WTC11 (cell line): Measurements from ENCODE around the gene GRAP2. TPM values are rescaled to one million over a fixed set of nuclear protein-coding genes. Genes with fewer than 3 reads are reported as not detected.

Experiments used
- ATAC-seq: fragments of 200-7000 bp; cut with Tn5 transposase; 2 replicates; pipeline ENCODE4 v1.10.0; 2021; ENCODE audit warnings: mild to moderate bottlenecking, moderate library complexity
- CTCF ChIA-PET: fragments of 300-600 bp; sonication (Branson Sonifier 250); formaldehyde crosslinking; loops from one replicate; lab custom pipeline; 2021; ENCODE audit warnings: antibody characterized with exemption; lab: Charles Lee
- POLR2A ChIA-PET: fragments of 350-600 bp; sonication (Branson Sonifier 250); formaldehyde crosslinking; loops from one replicate; lab custom pipeline; 2021; ENCODE audit warnings: antibody characterized with exemption; lab: Charles Lee
- DNase-seq: peaks from one replicate; pipeline ENCODE4 v3.0.0; 2021; ENCODE audit warnings: low spot score
- H3K27ac Mint-ChIP-seq: 2 replicates; pipeline ENCODE4 v1.8.0; 2021; ENCODE audit warnings: mixed read lengths
- H3K27me3 Mint-ChIP-seq: 2 replicates; pipeline ENCODE4 v1.8.0; 2021; ENCODE audit warnings: low read depth, mild to moderate bottlenecking, moderate library complexity, mixed read lengths
- H3K36me3 Mint-ChIP-seq: 2 replicates; pipeline ENCODE4 v1.8.0; 2021; ENCODE audit warnings: mixed read lengths
- H3K4me1 Mint-ChIP-seq: 2 replicates; pipeline ENCODE4 v1.8.0; 2022; ENCODE audit warnings: mixed read lengths
- H3K4me3 Mint-ChIP-seq: 2 replicates; pipeline ENCODE4 v1.8.0; 2021; ENCODE audit warnings: mild to moderate bottlenecking, moderate library complexity, mixed read lengths
- H3K9me3 Mint-ChIP-seq: 2 replicates; pipeline ENCODE4 v1.8.0; 2021; ENCODE audit warnings: mixed read lengths
- ELF4 ChIP-seq: sonication (generic); formaldehyde crosslinking; IDR thresholded peaks from 2 replicates; pipeline ENCODE4 v1.8.1; 2022; ENCODE audit warnings: low read depth, mild to moderate bottlenecking, moderate library complexity, missing genetic modification reagents
- EMX1 ChIP-seq: fragments of 250-450 bp; sonication (Bioruptor Pico); IDR thresholded peaks from 2 replicates; pipeline ENCODE4 v1.8.0; 2021; ENCODE audit warnings: mild to moderate bottlenecking
- FOXK1 ChIP-seq: sonication (generic); formaldehyde crosslinking; IDR thresholded peaks from 2 replicates; pipeline ENCODE4 v1.8.0; 2022; ENCODE audit warnings: mild to moderate bottlenecking, moderate library complexity, missing genetic modification reagents
- FOXP1 ChIP-seq: sonication (generic); formaldehyde crosslinking; IDR thresholded peaks from 2 replicates; pipeline ENCODE4 v1.8.0; 2022; ENCODE audit warnings: missing genetic modification reagents, mild to moderate bottlenecking, moderate library complexity, borderline replicate concordance
- GABPB1 ChIP-seq: sonication (generic); formaldehyde crosslinking; IDR thresholded peaks from 2 replicates; pipeline ENCODE4 v1.8.1; 2023; ENCODE audit warnings: mild to moderate bottlenecking, missing genetic modification reagents
- HMGA2 ChIP-seq: fragments of 250-450 bp; sonication (Bioruptor Pico); IDR thresholded peaks from 2 replicates; pipeline ENCODE4 v1.4.0; 2021; ENCODE audit warnings: mild to moderate bottlenecking, moderate library complexity
- NR3C1 ChIP-seq: sonication (generic); formaldehyde crosslinking; conservative IDR thresholded peaks from 2 replicates; pipeline ENCODE4 v1.8.1; 2023; ENCODE audit warnings: low read depth, mild to moderate bottlenecking, missing genetic modification reagents
- OVOL2 ChIP-seq: fragments of 250-450 bp; sonication (Bioruptor Pico); IDR thresholded peaks from 2 replicates; pipeline ENCODE4 v1.9.0; 2021; ENCODE audit warnings: mild to moderate bottlenecking, borderline replicate concordance
- SMAD4 ChIP-seq: sonication (generic); formaldehyde crosslinking; IDR thresholded peaks from 2 replicates; pipeline ENCODE4 v1.8.0; 2022; ENCODE audit warnings: mild to moderate bottlenecking, missing genetic modification reagents
- ZBTB21 ChIP-seq: sonication (generic); formaldehyde crosslinking; IDR thresholded peaks from 2 replicates; pipeline ENCODE4 v1.8.1; 2023; ENCODE audit warnings: mild to moderate bottlenecking, missing genetic modification reagents, borderline replicate concordance
- ZNF423 ChIP-seq: fragments of 250-450 bp; sonication (Bioruptor Pico); IDR thresholded peaks from 2 replicates; pipeline ENCODE4 v2.1.2; 2022; ENCODE audit warnings: mild to moderate bottlenecking, moderate library complexity
- total RNA-seq: library from RNA; stranded (reverse); gene quantifications from 3 replicates; pipeline ENCODE4 v1.2.3, GENCODE V29; 2021
- TF ChIP-seq, protein P1 (sequence below): sonication (generic); formaldehyde crosslinking; IDR thresholded peaks from 2 replicates; pipeline ENCODE4 v1.8.1; 2023; ENCODE audit warnings: mild to moderate bottlenecking, missing genetic modification reagents, moderate library complexity
- TF ChIP-seq, protein P2 (sequence below): sonication (generic); formaldehyde crosslinking; IDR thresholded peaks from 2 replicates; pipeline ENCODE4 v1.8.1; 2022; ENCODE audit warnings: low read depth, missing genetic modification reagents, borderline replicate concordance
- TF ChIP-seq, protein P3 (sequence below): sonication (generic); formaldehyde crosslinking; IDR thresholded peaks from 2 replicates; pipeline ENCODE4 v1.8.1; 2022; ENCODE audit warnings: mild to moderate bottlenecking, moderate library complexity, missing genetic modification reagents
- TF ChIP-seq, protein P4 (sequence below): fragments of 250-450 bp; sonication (Bioruptor Pico); conservative IDR thresholded peaks from 2 replicates; pipeline ENCODE4 v1.9.0; 2021; ENCODE audit warnings: mild to moderate bottlenecking
- TF ChIP-seq, protein P5 (sequence below): sonication (generic); formaldehyde crosslinking; IDR thresholded peaks from 2 replicates; pipeline ENCODE4 v1.8.1; 2023; ENCODE audit warnings: mild to moderate bottlenecking, missing genetic modification reagents, moderate library complexity
- TF ChIP-seq, protein P6 (sequence below): sonication (generic); formaldehyde crosslinking; IDR thresholded peaks from 2 replicates; pipeline ENCODE4 v1.8.1; 2023; ENCODE audit warnings: mild to moderate bottlenecking, missing genetic modification reagents

GRAP2 gene
- total RNA-seq, 1 experiment from 2014 or later: 0.33 TPM

DNA sequence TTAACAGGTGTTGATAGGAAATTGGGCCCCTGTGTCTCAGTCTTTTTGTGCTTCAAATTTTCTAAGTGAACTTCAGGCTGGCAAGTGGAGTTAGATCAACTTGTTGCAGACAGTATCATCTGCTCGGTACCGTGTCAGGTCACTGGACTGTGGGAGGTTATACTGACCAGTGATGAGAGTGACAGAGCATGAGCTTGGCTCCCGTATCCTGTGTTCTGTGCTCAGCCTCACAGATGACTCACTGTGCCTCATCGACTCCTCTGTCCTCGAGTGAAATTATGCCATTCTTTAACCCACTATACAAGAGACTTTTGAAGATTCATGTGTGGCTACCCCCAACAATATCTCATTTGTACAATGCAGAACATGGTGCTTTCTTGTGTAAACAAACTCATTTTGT lies 7.9 kb downstream of the GRAP2 start (continued):
- TF ChIP-seq FOXP1 (CRISPR knock-in tag): no peak
- TF ChIP-seq HMGA2 (CRISPR knock-in tag): no peak
- TF ChIP-seq, protein P1, sequence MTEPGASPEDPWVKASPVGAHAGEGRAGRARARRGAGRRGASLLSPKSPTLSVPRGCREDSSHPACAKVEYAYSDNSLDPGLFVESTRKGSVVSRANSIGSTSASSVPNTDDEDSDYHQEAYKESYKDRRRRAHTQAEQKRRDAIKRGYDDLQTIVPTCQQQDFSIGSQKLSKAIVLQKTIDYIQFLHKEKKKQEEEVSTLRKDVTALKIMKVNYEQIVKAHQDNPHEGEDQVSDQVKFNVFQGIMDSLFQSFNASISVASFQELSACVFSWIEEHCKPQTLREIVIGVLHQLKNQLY (CRISPR knock-in tag): no peak
- TF ChIP-seq EMX1: no peak
- TF ChIP-seq ZNF423 (CRISPR knock-in tag): no peak

DNA sequence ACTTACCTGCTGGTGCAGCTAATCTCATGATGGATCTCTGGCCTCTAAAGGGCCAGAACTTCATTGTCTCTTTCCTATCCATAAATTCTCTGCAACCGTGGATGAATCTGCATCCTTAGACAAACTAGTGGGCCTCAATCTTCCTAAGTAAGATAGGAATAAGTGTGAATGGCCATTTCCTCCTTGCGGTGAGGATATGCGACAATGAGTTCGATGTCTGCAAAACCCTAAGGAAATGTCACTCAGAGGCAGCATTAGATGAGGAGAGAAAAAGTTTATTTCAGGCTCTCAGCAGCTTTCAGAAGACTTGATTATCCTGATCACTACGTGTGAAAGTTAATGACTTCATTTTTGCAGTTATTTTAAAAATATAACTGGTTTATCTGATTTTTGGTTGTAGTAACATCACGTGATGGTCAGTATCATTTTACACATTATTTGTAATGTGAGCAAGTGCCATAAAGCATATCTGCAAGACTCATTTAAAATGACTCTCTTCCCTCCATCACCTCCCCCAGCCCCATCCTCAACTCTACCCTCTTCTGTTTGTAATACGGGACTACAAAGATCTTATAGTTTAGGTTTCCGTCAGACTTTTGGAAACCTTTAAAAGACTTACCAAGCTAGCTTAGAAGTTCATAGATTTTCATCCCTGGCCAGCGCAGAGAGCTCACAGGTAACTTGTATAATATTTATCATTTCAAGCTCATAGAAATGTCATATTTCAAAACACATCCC lies 10.2 kb downstream of the GRAP2 start:
- no peak overlapping the region for H3K27ac Mint-ChIP-seq
- DNase-seq: no peak
- no peaks in the 10 kb centered on the region for H3K36me3 Mint-ChIP-seq
- ATAC-seq: no peak
- no peaks in the 10 kb centered on the region for H3K9me3 Mint-ChIP-seq
- no peak overlapping the region for H3K4me3 Mint-ChIP-seq
- POLR2A ChIA-PET: no interaction called here
- CTCF ChIA-PET: interaction anchor here (0.5 kb wide), 1 partner anchor 42 kb away, joined by 4 read pairs; no protein-coding TSS in a partner anchor
- H3K4me1 Mint-ChIP-seq: peaks cover 17% of the 10 kb centered on the region
- TF ChIP-seq GABPB1 (no peak), ZBTB21 (CRISPR knock-in tag) (no peak), NR3C1 (no peak)
- TF ChIP-seq, all 79 proteins: peak for 0
- H3K27me3 Mint-ChIP-seq: no peaks in the 10 kb centered on the region; the same call in none of the 2 replicates

DNA sequence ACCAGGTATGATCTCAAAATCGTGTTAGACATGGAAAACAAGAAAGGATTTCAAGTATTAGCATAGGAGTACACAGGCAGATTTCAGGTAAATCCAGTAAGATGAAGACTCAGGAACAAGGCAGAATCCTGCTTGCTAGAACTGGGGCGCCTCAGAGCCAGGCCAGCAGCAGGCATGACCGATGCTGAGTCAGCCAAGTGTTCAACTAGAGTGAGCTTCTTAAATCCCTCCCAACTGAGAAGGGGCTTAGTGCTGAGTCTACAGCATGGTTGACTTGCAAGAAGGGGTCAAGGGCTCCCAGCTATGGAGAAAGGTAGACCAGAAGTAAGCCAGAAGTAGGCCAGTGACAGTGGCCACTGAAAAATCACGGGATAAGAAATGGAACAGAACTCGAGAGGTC lies 12.4 kb downstream of the GRAP2 start:
- DNase-seq (no peak), ATAC-seq (no peak)
- ChIA-PET CTCF (interaction anchor here (1.5 kb wide), 1 partner anchor 379 kb away, joined by 3 read pairs; no protein-coding TSS in a partner anchor), POLR2A (no interaction called here)
- no peak overlapping the region for H3K4me3 Mint-ChIP-seq
- TF ChIP-seq SMAD4 (CRISPR knock-in tag): no peak
- TF ChIP-seq ELF4 (CRISPR knock-in tag): no peak
- no peak for TF ChIP-seq FOXK1 (CRISPR knock-in tag)
- TF ChIP-seq OVOL2: no peak
- TF ChIP-seq, protein P2, sequence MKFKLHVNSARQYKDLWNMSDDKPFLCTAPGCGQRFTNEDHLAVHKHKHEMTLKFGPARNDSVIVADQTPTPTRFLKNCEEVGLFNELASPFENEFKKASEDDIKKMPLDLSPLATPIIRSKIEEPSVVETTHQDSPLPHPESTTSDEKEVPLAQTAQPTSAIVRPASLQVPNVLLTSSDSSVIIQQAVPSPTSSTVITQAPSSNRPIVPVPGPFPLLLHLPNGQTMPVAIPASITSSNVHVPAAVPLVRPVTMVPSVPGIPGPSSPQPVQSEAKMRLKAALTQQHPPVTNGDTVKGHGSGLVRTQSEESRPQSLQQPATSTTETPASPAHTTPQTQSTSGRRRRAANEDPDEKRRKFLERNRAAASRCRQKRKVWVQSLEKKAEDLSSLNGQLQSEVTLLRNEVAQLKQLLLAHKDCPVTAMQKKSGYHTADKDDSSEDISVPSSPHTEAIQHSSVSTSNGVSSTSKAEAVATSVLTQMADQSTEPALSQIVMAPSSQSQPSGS: no peak
- TF ChIP-seq, protein P3, sequence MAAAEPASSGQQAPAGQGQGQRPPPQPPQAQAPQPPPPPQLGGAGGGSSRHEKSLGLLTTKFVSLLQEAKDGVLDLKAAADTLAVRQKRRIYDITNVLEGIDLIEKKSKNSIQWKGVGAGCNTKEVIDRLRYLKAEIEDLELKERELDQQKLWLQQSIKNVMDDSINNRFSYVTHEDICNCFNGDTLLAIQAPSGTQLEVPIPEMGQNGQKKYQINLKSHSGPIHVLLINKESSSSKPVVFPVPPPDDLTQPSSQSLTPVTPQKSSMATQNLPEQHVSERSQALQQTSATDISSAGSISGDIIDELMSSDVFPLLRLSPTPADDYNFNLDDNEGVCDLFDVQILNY: no peak
- TF ChIP-seq, protein P4, sequence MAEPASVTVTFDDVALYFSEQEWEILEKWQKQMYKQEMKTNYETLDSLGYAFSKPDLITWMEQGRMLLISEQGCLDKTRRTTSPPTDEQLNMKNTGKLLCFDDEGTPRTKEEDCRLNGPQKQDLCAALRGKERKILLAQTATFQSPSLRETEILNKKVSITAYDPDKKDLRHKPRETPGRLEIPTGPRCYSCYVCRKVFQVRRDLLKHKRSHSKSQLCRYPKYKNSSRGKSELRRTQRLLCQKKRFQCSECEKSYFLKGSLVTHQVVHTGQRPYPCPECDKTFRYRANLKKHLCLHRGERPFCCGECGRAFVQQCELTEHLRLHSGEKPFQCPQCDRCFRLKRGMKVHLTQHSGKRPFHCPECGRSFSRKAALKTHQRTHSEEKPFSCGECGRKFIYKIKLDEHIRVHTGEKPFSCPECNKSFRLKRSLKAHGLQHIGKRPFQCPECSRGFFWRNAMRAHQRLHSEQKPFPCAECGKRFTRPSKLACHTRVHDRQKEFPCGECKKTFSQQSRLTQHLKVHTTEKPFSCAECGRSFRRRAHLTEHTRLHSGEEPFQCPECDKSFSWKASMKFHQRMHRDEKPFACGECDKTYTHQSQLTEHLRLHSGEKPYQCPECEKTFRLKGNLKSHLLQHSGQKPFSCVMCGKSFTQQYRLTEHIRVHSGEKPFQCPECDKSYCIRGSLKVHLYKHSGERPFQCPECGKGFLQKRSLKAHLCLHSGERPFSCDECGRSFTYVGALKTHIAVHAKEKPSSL (CRISPR knock-in tag): no peak
- no peak for TF ChIP-seq ZBTB21 (CRISPR knock-in tag)
- TF ChIP-seq, protein P5, sequence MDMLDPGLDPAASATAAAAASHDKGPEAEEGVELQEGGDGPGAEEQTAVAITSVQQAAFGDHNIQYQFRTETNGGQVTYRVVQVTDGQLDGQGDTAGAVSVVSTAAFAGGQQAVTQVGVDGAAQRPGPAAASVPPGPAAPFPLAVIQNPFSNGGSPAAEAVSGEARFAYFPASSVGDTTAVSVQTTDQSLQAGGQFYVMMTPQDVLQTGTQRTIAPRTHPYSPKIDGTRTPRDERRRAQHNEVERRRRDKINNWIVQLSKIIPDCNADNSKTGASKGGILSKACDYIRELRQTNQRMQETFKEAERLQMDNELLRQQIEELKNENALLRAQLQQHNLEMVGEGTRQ (CRISPR knock-in tag): no peak
- TF ChIP-seq, protein P6, sequence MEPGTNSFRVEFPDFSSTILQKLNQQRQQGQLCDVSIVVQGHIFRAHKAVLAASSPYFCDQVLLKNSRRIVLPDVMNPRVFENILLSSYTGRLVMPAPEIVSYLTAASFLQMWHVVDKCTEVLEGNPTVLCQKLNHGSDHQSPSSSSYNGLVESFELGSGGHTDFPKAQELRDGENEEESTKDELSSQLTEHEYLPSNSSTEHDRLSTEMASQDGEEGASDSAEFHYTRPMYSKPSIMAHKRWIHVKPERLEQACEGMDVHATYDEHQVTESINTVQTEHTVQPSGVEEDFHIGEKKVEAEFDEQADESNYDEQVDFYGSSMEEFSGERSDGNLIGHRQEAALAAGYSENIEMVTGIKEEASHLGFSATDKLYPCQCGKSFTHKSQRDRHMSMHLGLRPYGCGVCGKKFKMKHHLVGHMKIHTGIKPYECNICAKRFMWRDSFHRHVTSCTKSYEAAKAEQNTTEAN: no peak
- TF ChIP-seq, all 79 proteins: peak for 0
- H3K9me3 Mint-ChIP-seq: no peaks in the 10 kb centered on the region
- H3K27ac Mint-ChIP-seq: no peak overlapping the region
- H3K27me3 Mint-ChIP-seq: no peaks in the 10 kb centered on the region; the same call in none of the 2 replicates
- H3K4me1 Mint-ChIP-seq: peaks cover 14% of the 10 kb centered on the region
- H3K36me3 Mint-ChIP-seq: no peaks in the 10 kb centered on the region
